Measurements from ENCODE around the gene UHRF2.
"Not testable (repeated sequence)": the region's sequence is repeated elsewhere in the genome, so short reads cannot be mapped to it uniquely, and the experiment has no call there.

Gene UHRF2, protein sequence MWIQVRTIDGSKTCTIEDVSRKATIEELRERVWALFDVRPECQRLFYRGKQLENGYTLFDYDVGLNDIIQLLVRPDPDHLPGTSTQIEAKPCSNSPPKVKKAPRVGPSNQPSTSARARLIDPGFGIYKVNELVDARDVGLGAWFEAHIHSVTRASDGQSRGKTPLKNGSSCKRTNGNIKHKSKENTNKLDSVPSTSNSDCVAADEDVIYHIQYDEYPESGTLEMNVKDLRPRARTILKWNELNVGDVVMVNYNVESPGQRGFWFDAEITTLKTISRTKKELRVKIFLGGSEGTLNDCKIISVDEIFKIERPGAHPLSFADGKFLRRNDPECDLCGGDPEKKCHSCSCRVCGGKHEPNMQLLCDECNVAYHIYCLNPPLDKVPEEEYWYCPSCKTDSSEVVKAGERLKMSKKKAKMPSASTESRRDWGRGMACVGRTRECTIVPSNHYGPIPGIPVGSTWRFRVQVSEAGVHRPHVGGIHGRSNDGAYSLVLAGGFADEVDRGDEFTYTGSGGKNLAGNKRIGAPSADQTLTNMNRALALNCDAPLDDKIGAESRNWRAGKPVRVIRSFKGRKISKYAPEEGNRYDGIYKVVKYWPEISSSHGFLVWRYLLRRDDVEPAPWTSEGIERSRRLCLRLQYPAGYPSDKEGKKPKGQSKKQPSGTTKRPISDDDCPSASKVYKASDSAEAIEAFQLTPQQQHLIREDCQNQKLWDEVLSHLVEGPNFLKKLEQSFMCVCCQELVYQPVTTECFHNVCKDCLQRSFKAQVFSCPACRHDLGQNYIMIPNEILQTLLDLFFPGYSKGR

DNA sequence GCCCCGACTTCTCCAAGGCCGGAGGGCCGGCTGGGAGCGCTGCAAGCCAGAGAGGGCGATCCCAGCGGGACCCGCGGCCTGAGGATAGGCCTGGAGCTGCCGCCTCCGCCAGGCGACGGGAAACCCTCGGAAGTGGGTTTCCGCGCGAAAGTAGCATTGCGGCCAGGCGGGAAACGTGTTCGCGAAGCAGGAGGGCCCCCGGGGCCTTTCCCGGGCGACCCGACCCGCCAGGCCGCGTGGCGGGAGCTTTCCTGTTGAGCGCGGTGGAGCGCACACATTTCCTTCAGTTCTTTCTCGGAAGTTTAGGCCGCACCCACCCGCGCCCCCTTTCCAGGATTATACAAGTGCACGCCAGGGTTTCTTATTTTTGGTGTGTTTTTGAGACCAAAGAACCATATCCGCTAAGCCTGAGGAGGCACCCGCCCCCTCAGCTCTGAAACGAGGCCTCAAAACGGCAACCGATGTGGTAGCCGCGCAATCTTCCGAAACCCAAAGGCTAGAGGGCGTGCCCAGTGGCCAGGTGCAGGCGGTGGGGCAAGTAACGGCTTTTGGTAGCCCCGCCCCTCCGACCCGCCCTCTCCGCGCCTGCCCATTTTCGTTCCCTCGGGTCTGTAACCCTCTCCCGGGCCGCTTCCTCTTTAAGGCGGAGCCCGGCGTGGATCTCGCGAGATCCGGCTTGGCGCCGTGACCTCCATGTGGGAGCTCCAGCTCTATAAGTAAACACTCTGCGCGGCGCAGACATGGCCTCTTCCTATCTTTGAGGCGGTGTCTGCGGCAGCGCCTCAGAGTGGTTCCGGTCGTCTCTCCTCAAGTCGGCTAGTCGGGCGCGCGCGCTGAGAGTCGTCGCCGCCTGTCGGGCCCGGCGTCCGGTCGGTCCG is at the start of gene UHRF2:
UHRF2 (plus strand) TSS at position 713 of the 878 bp plus-strand sequence. CDS start 292 bp downstream, outside the sequence.
- peak; percentile 63 for DNase-seq

DNA sequence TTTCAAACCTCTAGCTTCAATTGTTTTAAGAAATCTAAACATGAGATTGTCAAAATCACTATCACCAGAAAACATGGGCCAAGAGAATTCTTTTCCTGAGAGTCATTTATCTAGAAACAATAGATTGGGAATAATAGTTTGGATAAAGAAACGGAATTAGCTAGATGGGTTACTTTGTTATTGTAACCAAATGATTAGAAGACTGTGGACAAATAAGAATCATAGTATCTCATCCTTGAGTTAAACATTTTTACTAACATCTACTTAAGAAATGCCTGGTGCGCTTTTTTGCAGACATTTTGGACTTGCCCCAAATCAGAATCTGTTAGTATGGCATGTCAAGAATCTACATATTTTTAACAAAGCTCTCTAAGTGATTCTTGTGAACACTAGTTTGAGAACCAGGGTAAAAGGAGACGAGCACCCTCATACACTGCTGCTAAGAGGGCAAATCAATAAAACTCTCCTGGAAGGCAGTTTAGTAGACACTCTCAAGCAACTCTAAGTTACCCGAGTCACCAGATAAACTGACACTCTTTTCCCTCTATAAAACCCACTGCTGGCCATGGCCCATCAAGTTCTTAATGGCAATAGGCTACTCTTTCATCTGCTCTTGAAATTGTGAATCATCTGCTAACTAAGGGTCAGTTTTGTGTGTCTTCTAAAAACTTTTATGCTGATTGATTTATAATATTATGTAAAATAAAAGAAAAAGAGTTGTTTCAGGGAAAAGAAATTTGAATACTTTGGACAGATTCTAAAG is 45.7 kb upstream of the UHRF2 start:
- no peak for DNase-seq

DNA sequence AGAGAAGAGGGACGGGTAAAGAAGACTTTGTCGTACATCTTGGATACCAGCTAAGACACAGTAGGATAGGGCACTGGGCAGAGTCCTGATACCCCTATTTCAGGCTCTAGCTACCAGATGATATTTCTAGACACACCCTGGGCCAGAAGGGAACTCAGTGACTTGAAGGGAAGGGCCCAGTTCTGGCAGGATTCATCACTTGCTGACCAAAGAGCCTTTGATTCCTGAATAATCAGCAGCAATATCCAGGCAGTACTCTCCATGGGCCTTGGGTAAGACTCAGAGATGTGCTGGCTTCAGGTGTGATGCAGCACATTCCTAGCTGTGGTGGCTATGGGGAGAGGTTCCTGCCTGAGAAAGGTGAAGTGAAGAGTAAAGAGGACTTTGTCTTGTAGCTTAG is 44.2 kb upstream of the UHRF2 start:
- DNase-seq = no peak

DNA sequence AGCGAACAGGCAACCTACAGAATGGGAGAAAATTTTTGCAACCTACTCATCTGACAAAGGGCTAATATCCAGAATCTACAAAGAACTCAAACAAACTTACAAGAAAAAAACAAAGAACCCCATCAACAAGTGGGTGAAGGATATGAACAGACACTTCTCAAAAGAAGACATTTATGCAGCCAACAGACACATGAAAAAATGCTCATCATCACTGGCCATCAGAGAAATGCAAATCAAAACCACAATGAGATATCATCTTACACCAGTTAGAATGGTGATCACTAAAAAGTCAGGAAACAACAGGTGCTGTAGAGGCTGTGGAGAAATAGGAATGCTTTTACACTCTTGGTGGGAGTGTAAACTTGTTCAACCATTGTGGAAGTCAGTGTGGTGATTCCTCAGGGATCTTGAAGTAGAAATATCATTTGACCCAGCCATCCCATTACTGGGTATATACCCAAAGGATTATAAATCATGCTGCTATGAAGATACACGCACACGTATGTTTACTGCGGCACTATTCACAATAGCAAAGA is 31.5 kb upstream of the UHRF2 start:
- not testable (repeated sequence) for DNase-seq

DNA sequence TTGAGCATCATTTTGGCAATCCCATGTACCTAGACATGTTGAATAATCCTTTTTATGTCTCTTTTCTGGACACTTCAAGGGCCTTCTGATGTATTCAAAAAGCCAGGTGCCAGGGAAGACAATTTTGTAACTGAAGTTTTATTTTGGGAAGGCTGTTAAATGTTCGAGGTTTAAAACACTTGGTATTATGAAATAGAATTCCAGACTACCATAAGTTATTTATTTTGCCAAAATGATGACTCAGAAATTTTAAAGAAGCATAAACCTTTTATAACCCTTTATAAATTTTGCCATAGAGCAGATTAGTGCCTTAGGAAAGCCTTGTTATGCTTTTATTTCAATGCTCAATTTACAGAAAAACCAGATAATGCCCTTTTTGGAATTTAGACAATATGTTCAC is 30.3 kb upstream of the UHRF2 start:
- no peak for DNase-seq

DNA sequence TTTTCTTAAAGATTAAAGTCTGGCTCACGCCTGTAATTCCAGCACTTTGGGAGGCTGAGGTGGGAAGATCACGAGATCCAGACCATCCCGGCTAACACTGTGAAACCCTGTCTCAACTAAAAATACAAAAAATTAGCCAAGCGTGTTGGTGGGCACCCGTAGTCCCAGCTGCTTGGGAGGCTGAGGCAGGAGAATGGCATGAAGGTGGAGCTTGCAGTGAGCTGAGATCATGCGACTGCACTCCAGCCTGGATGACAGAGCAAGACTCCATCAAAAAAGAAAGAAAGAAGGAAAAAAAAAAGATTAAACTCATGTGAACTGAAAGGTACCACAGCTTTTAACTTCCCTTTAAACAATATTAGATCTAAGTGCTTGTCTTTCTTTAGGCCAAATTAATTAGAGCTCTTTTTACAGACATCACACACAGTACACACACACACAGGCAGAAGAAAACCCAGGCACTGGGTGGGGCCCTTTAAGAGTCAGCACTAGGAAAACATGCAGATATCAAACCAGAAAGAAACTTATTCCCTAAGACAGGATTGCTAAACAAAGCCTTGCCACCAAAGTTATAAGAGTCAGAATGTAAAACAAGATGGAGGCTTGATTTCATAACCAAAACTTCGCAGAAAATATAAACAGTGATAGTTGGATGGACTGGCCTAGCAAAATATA is 29.3 kb upstream of the UHRF2 start:
- no peak for DNase-seq

DNA sequence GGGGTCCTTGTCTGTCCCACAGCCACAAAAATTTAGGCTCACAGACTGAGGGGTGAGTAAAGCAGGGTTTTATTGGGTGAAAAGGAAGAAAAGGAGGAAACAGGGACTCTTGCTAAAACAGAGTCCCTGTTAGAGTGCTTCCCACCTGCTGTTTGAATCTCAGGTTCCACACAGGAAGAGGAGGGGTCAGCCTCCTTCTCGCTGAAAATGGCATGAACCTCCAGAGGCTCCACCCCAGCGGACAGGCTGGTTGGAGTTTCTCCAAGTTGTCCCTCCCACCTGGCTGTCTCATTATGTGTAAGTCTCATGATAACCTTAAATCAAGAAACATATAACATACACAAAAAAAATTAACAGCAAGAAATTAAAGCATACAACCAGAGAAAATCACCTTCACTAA is 28.3 kb upstream of the UHRF2 start:
- no peak for DNase-seq

DNA sequence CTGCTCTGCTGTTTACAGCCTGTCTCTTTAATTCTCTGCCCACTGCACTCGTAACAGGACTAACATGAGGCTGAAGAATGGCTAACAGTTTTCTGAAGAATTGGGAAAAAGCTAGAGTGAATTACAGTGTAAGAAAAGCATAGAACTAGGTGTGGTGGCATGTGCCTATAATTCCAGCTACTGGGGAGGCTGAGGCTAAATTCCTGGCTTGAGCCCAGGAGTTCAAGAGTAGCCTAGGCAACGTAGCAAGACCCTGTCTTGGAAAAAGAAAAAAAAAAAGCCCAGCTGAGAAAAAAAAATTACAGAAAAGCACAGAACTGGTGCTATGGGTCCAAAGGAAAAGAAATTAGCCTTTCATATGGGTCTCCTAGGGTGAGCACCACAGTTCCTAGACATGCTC is 13.9 kb upstream of the UHRF2 start:
- DNase-seq = no peak

DNA sequence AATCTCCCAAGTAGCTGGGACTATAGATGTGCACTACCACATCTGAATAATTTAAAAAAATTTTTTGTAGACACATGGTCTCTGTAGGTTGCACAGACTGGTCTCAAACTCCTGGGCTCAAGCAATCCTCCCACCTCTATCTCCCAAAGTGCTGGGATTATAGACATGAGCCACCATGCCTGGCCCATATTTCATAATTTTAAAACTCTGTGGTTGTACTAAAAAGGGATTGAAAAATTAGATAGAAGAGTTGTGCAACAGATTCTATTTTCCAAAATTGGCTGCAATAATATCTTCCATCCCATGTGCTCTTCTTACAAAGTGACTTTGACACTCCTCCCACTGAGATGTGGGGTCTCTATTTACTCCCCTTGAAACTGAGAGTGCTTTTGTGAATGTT is 7.6 kb upstream of the UHRF2 start:
- no peak for DNase-seq

DNA sequence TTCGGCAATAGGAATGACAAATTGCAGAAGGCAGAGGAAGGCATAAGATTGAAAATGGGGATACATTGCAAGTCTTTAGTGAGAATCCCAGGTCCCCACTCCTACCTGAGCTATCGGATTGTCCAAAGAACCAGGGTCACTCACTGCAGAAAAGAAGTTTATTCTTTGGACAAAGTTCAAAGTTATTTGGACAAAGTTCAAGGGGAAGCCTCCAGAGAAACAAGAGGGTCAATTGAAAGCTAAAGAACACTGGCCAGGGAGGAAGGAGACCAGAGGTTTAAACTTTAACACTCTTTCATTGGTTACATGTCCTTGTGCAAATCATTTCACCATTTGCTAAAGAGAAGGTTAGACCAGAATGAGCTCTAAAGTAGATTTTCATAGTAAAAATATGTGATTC is 5.2 kb upstream of the UHRF2 start:
- DNase-seq = no peak

DNA sequence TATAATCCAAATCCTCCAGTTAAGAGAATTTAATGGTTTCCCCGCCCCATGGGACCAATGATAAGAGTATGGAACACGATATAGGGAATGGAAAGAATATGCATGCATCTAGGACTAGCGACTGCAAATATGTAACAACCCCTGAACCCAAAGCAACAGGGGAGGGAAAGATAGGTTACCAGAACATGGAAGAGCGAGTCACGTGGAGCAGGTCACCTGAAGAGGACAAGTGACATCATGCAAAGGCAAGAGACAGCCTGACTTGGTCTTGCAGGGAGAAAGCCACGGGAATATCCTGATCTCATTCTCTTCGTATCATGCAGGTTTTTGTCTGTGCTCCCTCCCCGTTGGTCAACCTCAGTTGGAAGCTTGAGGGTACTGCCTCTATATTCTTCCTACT is 4.7 kb upstream of the UHRF2 start:
- DNase-seq = no peak

DNA sequence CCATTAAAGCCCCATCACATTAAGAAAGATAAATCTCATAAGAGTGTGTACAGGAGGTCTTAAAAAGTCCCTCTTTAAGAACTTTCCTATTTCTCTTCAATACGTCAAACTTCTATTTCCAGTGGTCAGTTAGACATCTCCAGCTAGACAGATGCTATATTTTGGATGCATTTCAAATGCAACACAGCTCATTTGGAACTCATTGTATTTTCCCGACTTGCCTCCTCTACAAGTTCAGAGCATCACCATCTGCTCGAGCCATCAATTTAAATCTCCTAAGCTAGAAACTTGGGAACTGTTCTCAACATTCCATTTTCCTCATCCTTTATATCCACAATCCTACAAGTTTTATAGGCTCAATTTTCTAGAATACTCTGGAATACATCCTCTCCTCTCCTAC is 3.2 kb upstream of the UHRF2 start:
- DNase-seq = no peak

DNA sequence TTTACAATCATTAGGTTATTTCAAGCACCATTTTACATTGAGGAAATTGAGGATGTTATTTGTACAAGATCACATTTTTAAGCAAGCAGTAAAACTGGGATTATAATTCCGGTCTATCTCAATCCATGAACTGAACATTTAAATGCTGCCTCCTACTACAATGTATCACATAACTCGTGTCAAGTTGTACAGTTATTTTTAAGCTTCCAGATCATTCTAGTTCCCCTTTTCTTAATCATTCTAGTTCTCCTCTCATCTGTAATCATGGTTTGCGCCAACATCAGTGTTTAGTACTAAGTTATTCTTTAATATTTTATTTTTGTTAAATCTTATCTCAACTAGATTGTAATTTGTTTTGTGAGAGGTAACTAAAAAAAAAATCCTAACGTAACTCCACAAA is 2.4 kb upstream of the UHRF2 start:
- no peak for DNase-seq

DNA sequence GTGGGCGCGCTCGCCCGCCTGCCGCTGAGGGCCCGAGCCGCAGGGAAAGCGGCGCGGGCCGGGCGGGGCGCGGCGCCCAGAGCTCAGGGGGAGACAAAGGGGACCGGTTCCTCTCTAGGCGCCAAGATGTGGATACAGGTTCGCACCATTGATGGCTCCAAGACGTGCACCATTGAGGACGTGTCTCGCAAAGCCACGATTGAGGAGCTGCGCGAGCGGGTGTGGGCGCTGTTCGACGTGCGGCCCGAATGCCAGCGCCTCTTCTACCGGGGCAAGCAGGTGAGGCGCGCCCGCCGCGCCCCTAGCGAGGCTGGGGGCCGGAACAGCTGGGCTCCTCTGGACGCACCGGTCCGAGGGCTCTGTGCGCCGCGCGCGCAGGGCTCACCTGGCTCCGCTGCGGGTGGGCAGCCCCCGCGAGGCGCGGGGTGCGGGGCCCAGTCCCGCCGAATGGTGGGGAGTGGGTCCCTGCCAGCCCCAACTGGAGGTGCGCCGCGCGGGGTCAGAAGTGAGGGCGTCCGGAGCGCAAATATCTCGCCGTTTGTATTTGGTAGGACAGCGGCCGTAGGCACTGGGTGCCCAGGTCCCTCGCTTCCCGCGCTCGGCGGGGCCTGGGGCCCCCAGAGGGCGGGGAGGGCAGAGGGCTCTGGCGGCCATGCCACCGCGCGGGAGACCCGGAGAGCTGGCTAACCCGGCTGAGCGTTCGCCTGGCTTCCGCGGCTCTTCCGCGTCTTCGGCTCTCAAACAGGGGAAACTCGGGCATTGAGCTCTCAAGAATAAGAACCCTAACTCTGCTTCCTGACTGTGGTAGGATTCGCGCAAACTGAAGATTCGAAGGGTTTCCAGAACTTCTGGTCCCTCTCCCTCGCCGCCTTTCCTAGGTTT is 607 bp downstream of the UHRF2 start:
- DNase-seq = no peak

DNA sequence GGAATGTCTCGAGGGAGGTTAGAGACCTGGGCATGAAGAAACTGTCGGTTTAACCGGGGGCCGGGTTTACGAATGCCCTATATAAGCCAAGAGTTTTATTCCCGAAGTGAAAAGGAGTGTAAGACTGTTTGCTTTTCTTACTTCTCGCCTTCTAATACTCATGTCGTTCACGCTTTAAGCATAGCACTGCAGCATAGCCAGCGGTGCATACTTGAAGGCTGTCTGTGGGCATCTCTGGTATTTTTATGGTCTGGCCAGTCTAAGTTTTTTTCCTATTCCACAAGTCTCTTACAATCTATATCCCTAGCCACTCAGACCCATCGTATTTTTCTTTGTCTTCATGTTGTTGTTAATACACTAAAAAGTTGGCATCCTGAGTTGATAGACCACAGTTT is 1.2 kb downstream of the UHRF2 start:
- DNase-seq = no peak

DNA sequence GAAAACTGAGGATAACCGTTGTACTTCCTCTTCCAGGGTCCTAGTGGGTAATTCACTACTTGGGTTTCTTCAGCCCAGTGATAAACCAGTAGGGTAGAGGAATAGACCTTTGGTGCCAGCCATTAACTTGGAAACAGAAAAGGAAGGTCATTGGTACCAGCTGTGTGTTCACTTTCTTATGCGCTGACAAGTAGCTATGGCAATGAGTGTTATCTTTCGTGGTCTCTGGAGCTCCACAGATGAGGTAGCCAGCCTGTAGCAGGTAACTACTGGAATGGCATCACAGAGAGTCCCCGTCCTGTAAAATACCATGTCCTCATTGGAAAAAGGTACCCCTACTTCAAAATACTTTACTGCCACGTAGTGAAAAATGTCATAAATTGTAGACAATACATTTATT is 2.3 kb downstream of the UHRF2 start:
- DNase-seq = no peak

DNA sequence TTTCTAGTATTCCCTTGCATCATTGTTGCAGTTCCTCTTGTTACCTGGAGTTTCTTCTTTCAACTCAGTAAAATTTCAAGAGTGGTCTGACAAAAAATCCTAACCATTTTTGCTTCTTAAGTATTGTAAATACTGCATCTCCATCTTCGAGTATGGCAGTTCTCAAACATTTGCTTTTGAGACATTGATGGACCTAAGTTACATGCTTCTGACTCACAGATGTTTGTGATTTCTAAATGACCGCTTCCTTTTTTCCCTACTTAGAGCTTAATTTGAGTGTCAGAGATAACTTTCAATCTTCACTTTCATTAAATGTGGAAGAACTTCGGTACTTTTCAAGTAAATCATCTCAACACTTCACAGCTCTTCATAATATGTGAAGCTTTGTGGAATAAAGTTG is 4.2 kb downstream of the UHRF2 start:
- no peak for DNase-seq

DNA sequence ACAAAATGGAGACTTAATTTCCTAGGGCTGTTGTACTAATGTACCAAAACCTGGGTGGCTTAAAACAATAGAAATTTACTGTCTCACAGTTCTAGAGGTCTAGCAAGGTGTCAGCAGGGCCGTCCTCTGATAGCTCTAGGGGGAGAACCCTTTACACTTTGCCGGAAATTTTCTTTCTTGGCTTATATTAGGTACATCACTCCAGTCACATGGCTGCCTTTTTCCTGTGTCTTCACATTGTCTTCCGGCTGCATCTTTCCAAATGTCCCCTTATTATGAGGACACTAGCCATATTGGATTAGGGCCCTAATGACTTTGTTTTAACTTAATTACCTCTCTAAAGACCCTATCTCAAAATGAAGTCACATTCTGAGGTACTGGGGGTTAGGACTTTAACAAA is 5.8 kb downstream of the UHRF2 start:
- no peak for DNase-seq

DNA sequence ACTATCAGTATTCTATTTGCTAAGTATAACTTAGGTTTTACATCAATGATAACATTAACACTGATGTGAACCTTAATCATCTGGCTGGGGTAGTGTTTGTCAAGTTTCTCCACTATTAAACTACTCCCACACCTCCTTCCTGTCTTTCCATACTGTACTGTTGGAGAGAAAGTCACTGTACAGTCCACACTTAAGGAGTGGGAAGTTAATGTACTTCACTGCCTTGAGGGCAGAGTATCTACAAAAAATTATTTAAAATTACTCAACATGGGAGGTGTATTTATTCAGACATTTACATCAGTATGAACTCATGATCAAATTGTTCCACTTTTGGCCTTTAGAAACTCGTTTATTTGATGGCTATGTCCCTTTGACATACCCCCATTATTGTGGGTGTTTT is 11.9 kb downstream of the UHRF2 start:
- no peak for DNase-seq

DNA sequence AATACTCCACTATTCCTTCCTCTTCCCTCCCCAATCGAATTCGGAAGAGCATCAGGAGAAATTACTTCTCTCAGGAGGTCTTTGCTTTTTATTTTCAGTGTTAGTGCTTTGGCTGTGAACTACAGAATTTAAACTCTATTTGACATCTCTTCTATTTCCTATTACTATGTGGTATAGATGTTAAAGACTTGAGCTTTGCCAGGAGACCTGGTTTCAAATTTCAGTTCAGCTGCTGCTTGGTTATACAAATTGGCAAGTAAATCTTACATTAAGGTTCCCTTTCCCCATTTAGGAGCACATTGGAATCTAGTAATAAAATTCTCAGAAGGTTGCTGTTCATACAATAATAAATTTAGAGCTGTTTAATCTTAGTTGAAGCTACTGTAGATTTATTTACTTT is 13.1 kb downstream of the UHRF2 start:
- no peak for DNase-seq
